ENCODE measurements around the gene ATE1. TPM values are rescaled to one million over a fixed set of nuclear protein-coding genes. Genes with fewer than 3 reads are reported as not detected.

Gene ATE1
- total and polyA plus RNA-seq, 10 of the 15 experiments (the other 5 are each of a cell fraction or from before 2014, with no cell fraction given) = 4.3 to 22.7 (median 15.9) TPM

DNA sequence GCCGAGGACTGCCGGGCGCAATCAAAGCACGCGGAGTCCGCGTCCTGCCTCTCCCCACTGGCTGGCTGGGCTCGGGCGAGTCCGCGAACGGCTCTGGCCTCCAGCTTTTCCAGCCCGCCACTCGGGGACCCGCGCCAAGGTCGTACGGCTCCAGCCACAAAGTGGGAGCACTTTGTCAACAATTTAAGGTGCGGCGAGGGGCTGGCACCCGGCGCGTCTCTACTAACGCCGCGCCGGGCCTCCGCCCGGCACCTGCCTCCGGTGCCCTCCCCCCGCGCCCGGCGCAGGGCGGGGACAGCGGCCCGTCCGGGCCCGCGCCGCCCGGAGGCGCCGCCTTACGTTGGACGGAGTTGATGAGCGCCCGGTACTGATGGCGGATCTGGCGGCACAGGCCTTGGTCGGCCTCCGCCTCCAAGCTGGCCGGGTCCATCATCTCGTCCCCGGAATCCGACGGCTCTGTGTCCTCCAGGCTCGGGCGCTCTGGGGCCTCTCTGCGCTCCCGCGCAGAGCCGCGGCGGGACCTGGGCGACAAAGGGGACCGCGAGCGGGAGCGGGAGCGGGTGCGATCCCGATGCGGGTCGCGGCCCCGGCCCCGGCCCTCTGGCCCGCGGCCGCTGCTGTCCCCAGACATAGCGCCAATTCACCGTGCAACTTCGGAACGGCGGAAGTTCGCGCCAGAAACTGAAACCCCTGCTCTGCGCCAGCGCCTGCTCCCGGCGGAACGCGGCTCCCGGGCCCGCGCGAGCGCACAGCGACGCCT is 46.9 kb upstream of the ATE1 start, which contains the start of gene NSMCE4A (continued):
- no peak for TF ChIP-seq FOXM1 (IDR thresholded peaks at IDR 0.05; ENCODE audit: low read depth, low read length)
- TF ChIP-seq ZNF622 (IDR thresholded peaks at IDR 0.05) = no peak
- TF ChIP-seq HDGF (IDR thresholded peaks at IDR 0.05) = no peak
- TF ChIP-seq CHD4 (IDR thresholded peaks at IDR 0.05) = no peak
- no peak for TF ChIP-seq MTA3 (IDR thresholded peaks at IDR 0.05; ENCODE audit: borderline replicate concordance, low read length)
- no peak for TF ChIP-seq TARDBP (IDR thresholded peaks at IDR 0.05; ENCODE audit: borderline replicate concordance)
- TF ChIP-seq CBX5 (IDR thresholded peaks at IDR 0.05; ENCODE audit: low read depth) = no peak
- TF ChIP-seq SIN3A (IDR thresholded peaks at IDR 0.05; ENCODE audit: low read depth, low read length) = 0 out of 2 replicates have a peak, but pooled peaks have one; percentile 29
- no peak for TF ChIP-seq ZBTB33 (IDR thresholded peaks at IDR 0.05)
- TF ChIP-seq MTA2 (IDR thresholded peaks at IDR 0.05; ENCODE audit: low read depth) = no peak
- TF ChIP-seq ZNF217 (IDR thresholded peaks at IDR 0.05) = no peak
- TF ChIP-seq SUZ12 (IDR thresholded peaks at IDR 0.05; ENCODE audit: unreplicated experiment) = no peak
- TF ChIP-seq NBN (IDR thresholded peaks at IDR 0.05) = no peak
- no peak for TF ChIP-seq CBX3 (IDR thresholded peaks at IDR 0.05; ENCODE audit: borderline replicate concordance, low read depth)
- no peak for TF ChIP-seq TCF7 (IDR thresholded peaks at IDR 0.05; ENCODE audit: borderline replicate concordance)
- peak; percentile 5; the same call in 1 of the 2 replicates for TF ChIP-seq ZSCAN29 (IDR thresholded peaks at IDR 0.05)
- no peak for TF ChIP-seq NR2C2 (IDR thresholded peaks at IDR 0.05; ENCODE audit: borderline replicate concordance, control insufficient read depth, insufficient read length, low read depth)
- peak; percentile 82; the same call in 1 of the 2 replicates for TF ChIP-seq LARP7 (IDR thresholded peaks at IDR 0.05)
- TF ChIP-seq, protein P1, sequence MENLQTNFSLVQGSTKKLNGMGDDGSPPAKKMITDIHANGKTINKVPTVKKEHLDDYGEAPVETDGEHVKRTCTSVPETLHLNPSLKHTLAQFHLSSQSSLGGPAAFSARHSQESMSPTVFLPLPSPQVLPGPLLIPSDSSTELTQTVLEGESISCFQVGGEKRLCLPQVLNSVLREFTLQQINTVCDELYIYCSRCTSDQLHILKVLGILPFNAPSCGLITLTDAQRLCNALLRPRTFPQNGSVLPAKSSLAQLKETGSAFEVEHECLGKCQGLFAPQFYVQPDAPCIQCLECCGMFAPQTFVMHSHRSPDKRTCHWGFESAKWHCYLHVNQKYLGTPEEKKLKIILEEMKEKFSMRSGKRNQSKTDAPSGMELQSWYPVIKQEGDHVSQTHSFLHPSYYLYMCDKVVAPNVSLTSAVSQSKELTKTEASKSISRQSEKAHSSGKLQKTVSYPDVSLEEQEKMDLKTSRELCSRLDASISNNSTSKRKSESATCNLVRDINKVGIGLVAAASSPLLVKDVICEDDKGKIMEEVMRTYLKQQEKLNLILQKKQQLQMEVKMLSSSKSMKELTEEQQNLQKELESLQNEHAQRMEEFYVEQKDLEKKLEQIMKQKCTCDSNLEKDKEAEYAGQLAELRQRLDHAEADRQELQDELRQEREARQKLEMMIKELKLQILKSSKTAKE (IDR thresholded peaks at IDR 0.05; ENCODE audit: low read depth, poor library complexity, severe bottlenecking) = no peak
- TF ChIP-seq ATF7 (IDR thresholded peaks at IDR 0.05; ENCODE audit: low read depth) = no peak
- TF ChIP-seq, protein P2, sequence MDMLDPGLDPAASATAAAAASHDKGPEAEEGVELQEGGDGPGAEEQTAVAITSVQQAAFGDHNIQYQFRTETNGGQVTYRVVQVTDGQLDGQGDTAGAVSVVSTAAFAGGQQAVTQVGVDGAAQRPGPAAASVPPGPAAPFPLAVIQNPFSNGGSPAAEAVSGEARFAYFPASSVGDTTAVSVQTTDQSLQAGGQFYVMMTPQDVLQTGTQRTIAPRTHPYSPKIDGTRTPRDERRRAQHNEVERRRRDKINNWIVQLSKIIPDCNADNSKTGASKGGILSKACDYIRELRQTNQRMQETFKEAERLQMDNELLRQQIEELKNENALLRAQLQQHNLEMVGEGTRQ (IDR thresholded peaks at IDR 0.05; ENCODE audit: borderline replicate concordance, low read depth, low read length) = no peak
- TF ChIP-seq CBFB (IDR thresholded peaks at IDR 0.05; ENCODE audit: low read depth) = no peak
- no peak for TF ChIP-seq ZNF384 (IDR thresholded peaks at IDR 0.05; ENCODE audit: borderline replicate concordance, low read depth, low read length)
- no peak for TF ChIP-seq NFXL1 (IDR thresholded peaks at IDR 0.05; ENCODE audit: borderline replicate concordance)
- TF ChIP-seq, protein P3, sequence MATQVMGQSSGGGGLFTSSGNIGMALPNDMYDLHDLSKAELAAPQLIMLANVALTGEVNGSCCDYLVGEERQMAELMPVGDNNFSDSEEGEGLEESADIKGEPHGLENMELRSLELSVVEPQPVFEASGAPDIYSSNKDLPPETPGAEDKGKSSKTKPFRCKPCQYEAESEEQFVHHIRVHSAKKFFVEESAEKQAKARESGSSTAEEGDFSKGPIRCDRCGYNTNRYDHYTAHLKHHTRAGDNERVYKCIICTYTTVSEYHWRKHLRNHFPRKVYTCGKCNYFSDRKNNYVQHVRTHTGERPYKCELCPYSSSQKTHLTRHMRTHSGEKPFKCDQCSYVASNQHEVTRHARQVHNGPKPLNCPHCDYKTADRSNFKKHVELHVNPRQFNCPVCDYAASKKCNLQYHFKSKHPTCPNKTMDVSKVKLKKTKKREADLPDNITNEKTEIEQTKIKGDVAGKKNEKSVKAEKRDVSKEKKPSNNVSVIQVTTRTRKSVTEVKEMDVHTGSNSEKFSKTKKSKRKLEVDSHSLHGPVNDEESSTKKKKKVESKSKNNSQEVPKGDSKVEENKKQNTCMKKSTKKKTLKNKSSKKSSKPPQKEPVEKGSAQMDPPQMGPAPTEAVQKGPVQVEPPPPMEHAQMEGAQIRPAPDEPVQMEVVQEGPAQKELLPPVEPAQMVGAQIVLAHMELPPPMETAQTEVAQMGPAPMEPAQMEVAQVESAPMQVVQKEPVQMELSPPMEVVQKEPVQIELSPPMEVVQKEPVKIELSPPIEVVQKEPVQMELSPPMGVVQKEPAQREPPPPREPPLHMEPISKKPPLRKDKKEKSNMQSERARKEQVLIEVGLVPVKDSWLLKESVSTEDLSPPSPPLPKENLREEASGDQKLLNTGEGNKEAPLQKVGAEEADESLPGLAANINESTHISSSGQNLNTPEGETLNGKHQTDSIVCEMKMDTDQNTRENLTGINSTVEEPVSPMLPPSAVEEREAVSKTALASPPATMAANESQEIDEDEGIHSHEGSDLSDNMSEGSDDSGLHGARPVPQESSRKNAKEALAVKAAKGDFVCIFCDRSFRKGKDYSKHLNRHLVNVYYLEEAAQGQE (IDR thresholded peaks at IDR 0.05; ENCODE audit: low read depth, low read length) = no peak

Measured in GM12878 (cell line).